DOHH2 (cell line): ENCODE results near the gene CLDN2.

ENCODE experiments used
- CTCF ChIP-seq: fragments of 200-600 bp; sonication (generic); IDR thresholded peaks from one replicate; pipeline ENCODE4 v1.5.1; 2014; ENCODE audit warnings: antibody characterized with exemption, mild to moderate bottlenecking, low read depth, low read length; ENCODE audit not compliant: poor library complexity, severe bottlenecking
- EZH2phosphoT487 ChIP-seq: fragments of 200-600 bp; sonication (generic); IDR thresholded peaks from 2 replicates; pipeline ENCODE4 v1.6.1; 2017; ENCODE audit warnings: borderline replicate concordance, mild to moderate bottlenecking, antibody characterized with exemption, low read length, moderate library complexity, mixed read lengths

- TF ChIP-seq CTCF (no peak), EZH2phosphoT487 (no peak)
These were observed 11.8 kb downstream of the CLDN2 start for GRCh38 chrX:106931831-106932491.
